Testis (tissue), 3 donors: ENCODE measurements around the gene C5. TPM values are rescaled to one million over a fixed set of nuclear protein-coding genes. Genes with fewer than 3 reads are reported as not detected.

ENCODE experiments used
- DNase-seq: peaks from one replicate; pipeline ENCODE4 v3.0.0-alpha.2; 2019
- H3K27ac ChIP-seq, 2 donors: fragments of 200-600 bp; sonication (generic); one replicate each; pipeline ENCODE4 v1.5.1; 2019
- H3K27me3 ChIP-seq: fragments of 200-600 bp; sonication (generic); one replicate; pipeline ENCODE4 v1.5.1; 2019
- H3K36me3 ChIP-seq: fragments of 200-600 bp; sonication (generic); one replicate; pipeline ENCODE4 v1.5.1; 2017; ENCODE audit warnings: low read depth; ENCODE audit errors: missing control alignments
- H3K4me1 ChIP-seq: fragments of 200-600 bp; sonication (generic); one replicate; pipeline ENCODE4 v1.5.1; 2019
- H3K4me3 ChIP-seq, 2 donors: fragments of 200-600 bp; sonication (generic); one replicate each; pipeline ENCODE4 v1.5.1; 2017 to 2019
- H3K9me3 ChIP-seq: fragments of 200-600 bp; sonication (generic); one replicate; pipeline ENCODE4 v1.5.1; 2017
- POLR2A ChIP-seq: fragments of 450-650 bp; IDR thresholded peaks from one replicate; pipeline ENCODE4 v1.6.1; 2017; ENCODE audit warnings: antibody characterized with exemption, mild to moderate bottlenecking, moderate library complexity
- WGBS, 2 donors: methylation state at CpG; one replicate each; pipeline ENCODE4 v1.1.5; 2018; 5-methylcytosine and 5-hydroxymethylcytosine counted together
- intact Hi-C: fragments of 100-400 bp; cut with DNase I; formaldehyde crosslinking; loops from one replicate; pipeline ENCODE4 v1.15.1; 2023; ENCODE audit warnings: low total_unique reads
- polyA plus RNA-seq: library from polyadenylated mRNA; stranded (reverse); fragments of 350-450 nt; fragmentation: Illumina TruSeq; extraction: RNeasy Lipid Tissue Mini Kit (QIAGEN cat#74804); gene quantifications from one replicate; pipeline ENCODE4 v1.2.3, GENCODE V29; 2014; ENCODE audit warnings: low read depth, low replicate concordance; ENCODE audit not compliant: insufficient read depth
- total RNA-seq, 2 donors: library from RNA; depleted of rRNA; stranded (reverse); fragments of >200 nt; gene quantifications; one replicate each; pipeline ENCODE4 v1.2.3, GENCODE V29; 2016
- TF ChIP-seq, protein P1 (sequence below), 3 experiments: fragments of 450-650 bp in 2 of 3; fragments of 200-600 bp in 1 of 3; sonication (generic) in 1 of 3; IDR thresholded peaks; one replicate each; pipeline ENCODE4 v1.5.1; 2016 to 2019; ENCODE audit warnings: antibody characterized with exemption in 3 of 3, mild to moderate bottlenecking in 2 of 3, moderate library complexity in 1 of 3

C5 gene
- total and polyA plus RNA-seq, 3 donors from 2014 or later = 3.2 to 8.0 (median 5.1) TPM

GRCh38 chr9:120946259-120946658 lies 103.8 kb downstream of the C5 start:
- intact Hi-C loops = no loop called here
- H3K27me3 ChIP-seq = no peaks in the 10 kb centered on the region
- H3K4me1 ChIP-seq = peaks cover 13% of the 10 kb centered on the region
- TF ChIP-seq POLR2A = no peak
- TF ChIP-seq, protein P1, sequence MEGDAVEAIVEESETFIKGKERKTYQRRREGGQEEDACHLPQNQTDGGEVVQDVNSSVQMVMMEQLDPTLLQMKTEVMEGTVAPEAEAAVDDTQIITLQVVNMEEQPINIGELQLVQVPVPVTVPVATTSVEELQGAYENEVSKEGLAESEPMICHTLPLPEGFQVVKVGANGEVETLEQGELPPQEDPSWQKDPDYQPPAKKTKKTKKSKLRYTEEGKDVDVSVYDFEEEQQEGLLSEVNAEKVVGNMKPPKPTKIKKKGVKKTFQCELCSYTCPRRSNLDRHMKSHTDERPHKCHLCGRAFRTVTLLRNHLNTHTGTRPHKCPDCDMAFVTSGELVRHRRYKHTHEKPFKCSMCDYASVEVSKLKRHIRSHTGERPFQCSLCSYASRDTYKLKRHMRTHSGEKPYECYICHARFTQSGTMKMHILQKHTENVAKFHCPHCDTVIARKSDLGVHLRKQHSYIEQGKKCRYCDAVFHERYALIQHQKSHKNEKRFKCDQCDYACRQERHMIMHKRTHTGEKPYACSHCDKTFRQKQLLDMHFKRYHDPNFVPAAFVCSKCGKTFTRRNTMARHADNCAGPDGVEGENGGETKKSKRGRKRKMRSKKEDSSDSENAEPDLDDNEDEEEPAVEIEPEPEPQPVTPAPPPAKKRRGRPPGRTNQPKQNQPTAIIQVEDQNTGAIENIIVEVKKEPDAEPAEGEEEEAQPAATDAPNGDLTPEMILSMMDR (IDR thresholded peaks at IDR 0.05) = no peak
- no peak for DNase-seq
- no peaks in the 10 kb centered on the region for H3K9me3 ChIP-seq
- no peak overlapping the region for H3K4me3 ChIP-seq
- 76 to 90% methylated on average over 3 of the region's 3 CpGs for WGBS, 2 donors
- H3K27ac ChIP-seq = no peak overlapping the region
- no peaks in the 10 kb centered on the region for H3K36me3 ChIP-seq

DNA sequence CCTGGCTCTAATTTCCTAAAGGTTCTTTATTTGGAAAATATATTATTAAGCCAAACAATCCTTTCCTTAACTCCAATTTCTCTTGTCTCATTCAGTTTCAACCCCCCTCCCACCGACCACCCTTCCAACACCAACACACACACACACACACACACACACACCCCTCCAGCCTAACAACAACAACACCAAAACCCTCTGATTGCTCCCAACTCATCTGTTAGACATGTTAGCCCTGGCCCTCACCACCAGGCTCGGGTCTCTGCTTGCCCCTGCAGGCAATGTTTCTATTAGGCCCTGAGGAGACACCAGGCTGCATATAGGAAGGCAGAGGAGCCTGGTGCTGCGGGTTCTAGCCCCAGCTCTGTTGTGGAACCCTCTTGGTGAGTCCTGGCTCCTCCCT lies 105.1 kb downstream of the C5 start:
- no peak for DNase-seq
- no peaks in the 10 kb centered on the region for H3K36me3 ChIP-seq
- no peak for TF ChIP-seq POLR2A
- TF ChIP-seq, protein P1 (IDR thresholded peaks at IDR 0.05) = no peak
- no peak overlapping the region for H3K27ac ChIP-seq
- 72 to 91% methylated on average over 3 of the region's 3 CpGs for WGBS, 2 donors
- H3K4me1 ChIP-seq = peaks cover 16% of the 10 kb centered on the region
- H3K27me3 ChIP-seq = no peaks in the 10 kb centered on the region
- intact Hi-C loops = no loop called here
- no peaks in the 10 kb centered on the region for H3K9me3 ChIP-seq
- no peak overlapping the region for H3K4me3 ChIP-seq

GRCh38 chr9:120944434-120944843 lies 105.6 kb downstream of the C5 start:
- Histone ChIP-seq H3K36me3 (no peaks in the 10 kb centered on the region), H3K9me3 (no peaks in the 10 kb centered on the region), H3K4me1 (peaks cover 16% of the 10 kb centered on the region), H3K4me3 (no peak overlapping the region), H3K27ac (no peak overlapping the region), H3K27me3 (no peaks in the 10 kb centered on the region)
- DNase-seq = no peak
- TF ChIP-seq POLR2A = no peak
- TF ChIP-seq, protein P1 (IDR thresholded peaks at IDR 0.05) = no peak
- intact Hi-C loops = no loop called here
- 76 to 83% methylated on average over 4 of the region's 4 CpGs for WGBS, 2 donors

GRCh38 chr9:120942186-120943001 lies 107.7 kb downstream of the C5 start:
- Histone ChIP-seq H3K36me3 (no peaks in the 10 kb centered on the region), H3K4me1 (peaks cover 18% of the 10 kb centered on the region), H3K9me3 (no peaks in the 10 kb centered on the region), H3K4me3 (no peak overlapping the region), H3K27me3 (no peaks in the 10 kb centered on the region), H3K27ac (peak overlapping the region; percentile 49 to 85)
- intact Hi-C loops = no loop called here
- TF ChIP-seq POLR2A = no peak
- TF ChIP-seq, protein P1 (IDR thresholded peaks at IDR 0.05) = no peak
- peak; percentile 45 for DNase-seq
- 31 to 44% methylated on average over 7 to 8 of the region's 8 CpGs for WGBS, 2 donors
